Stimulated activated CD8-positive, alpha-beta memory T cell treated with anti-CD3 and anti-CD28 coated beads, Interleukin-4, amount 100 ng/mL, for 48 hours (primary cell): ENCODE results near the gene LETM1.
A peak's percentile ranks its signal among the peaks of the same experiment; 100 is the strongest.

ENCODE experiments used
- DNase-seq: peaks from one replicate; pipeline ENCODE4 v3.0.0-alpha.2; 2020

LETM1 gene

DNA sequence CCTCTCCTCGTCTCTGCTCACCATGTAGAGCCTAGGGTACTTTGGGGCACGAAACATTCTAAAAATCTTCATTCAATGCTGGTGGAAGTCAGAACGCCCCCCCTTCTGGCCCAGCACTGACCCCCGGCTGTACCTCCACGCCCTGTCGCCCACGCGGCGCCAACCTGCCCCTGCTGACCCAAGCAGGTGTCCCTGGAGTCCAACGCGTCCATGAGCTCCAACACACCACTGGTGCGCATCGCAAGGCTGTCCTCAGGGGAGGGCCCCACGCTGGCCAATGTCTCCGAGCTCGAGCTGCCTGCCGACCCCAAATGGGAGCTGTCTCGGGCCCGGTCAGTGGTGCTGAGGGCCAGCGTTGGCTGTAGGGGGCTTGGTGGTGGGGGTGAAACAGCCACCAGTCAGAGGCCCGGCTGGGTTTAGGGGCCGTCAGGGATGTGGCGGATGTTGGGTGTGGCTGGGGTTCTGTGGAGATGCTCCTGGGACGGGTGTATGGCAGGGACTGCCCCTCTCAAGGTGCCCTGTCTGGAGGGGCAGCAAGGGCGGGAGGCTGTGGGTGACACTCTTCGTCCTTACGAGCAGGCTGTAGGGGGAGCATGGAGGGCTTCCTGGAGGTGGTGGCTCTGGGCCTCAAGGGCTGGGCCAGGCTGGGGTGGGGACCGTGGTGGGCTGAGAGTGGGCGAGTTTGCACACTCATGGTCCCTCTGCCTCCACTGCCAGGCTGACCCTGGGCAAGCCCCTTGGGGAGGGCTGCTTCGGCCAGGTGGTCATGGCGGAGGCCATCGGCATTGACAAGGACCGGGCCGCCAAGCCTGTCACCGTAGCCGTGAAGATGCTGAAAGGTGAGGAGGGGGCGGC is 51.1 kb downstream of the LETM1 start:
- DNase-seq: no peak

GRCh38 chr4:1803523-1804423 is 52.2 kb downstream of the LETM1 start:
- no peak for DNase-seq

GRCh38 chr4:1802720-1803522 is 53.0 kb downstream of the LETM1 start:
- DNase-seq: no peak

- DNase-seq: no peak
Measured at GRCh38 chr4:1802151-1802715, 53.7 kb downstream of the LETM1 start.

DNA sequence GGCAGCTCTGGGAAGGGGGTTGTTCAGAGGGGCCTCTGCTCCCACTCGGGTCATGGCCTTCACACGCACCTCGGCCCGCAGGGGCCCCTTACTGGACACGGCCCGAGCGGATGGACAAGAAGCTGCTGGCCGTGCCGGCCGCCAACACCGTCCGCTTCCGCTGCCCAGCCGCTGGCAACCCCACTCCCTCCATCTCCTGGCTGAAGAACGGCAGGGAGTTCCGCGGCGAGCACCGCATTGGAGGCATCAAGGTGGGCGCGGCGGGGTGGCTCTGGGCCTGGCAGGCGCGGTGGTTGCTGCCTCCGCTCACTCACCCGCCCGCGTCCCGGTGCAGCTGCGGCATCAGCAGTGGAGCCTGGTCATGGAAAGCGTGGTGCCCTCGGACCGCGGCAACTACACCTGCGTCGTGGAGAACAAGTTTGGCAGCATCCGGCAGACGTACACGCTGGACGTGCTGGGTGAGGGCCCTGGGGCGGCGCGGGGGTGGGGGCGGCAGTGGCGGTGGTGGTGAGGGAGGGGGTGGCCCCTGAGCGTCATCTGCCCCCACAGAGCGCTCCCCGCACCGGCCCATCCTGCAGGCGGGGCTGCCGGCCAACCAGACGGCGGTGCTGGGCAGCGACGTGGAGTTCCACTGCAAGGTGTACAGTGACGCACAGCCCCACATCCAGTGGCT is 54.5 kb downstream of the LETM1 start:
- DNase-seq: no peak

GRCh38 chr4:1800805-1801204 is 55.2 kb downstream of the LETM1 start:
- DNase-seq: no peak

- DNase-seq: no peak
Measured at GRCh38 chr4:1799387-1800375, 56.3 kb downstream of the LETM1 start.

- no peak for DNase-seq
Measured at GRCh38 chr4:1798580-1799386, 57.2 kb downstream of the LETM1 start.

GRCh38 chr4:1797861-1798579 is 57.9 kb downstream of the LETM1 start:
- DNase-seq: no peak

DNA sequence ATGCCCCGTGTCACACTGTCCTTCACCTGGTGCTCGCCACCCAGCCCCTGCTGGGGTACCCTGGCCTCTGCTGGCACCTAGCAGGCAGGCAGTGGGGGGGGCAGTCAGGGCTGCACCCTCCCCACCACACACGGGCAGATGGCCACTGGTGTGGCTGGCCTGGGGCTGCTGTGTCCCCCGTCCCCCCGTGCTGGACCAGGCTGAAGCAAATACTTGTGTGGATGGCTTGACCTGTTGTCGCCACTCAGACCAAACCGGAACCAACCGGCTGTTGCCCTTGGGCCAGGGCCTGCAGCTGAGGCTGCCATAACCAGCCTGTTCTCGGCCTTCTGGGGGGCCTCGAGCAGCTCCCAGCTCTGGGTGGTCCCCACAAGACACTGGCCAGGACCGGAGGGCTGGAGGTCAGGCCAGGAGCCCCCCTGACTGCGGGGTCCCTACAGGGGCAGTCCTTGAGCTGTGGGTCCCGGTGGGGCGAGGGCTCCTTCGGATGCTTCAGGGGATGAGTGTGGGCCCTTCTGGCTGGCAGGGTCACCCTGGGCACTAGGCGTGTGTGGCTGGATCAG is 58.6 kb downstream of the LETM1 start:
- no peak for DNase-seq

DNA sequence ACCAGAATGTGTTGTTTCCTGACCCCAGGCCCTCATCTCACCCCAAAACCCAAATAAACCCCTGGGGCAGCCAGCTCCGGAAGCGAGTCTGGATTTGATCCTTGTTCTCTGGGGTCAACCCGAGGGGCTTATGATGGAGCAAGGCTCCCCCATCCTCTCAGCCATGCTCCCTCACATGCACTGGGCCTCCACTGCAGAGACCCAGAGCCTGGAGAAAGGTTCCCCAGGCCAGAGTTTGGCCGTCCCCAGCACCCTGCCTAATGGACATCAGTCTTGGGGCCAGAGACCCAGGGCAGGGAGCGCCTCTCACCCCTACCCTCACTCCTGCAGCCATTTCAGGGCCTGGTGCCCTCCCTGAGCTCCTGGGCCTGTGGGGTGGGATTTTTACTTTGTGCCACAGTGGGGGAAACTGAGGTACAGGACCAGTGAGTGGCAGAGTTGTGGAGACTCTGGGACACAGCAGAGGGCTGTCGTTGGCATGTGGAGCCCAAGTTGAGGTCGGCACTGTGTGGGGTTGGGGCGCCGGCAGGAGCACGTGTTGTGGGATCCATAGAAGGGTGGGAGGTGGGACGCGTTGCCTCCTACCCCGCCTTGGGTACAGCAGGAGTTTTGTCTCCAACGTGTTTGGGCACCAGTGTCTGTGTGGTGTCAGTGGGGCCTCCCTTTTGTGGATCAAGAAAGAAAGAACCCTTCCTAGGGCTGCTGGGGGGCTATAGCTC is 59.3 kb downstream of the LETM1 start:
- no peak for DNase-seq

DNA sequence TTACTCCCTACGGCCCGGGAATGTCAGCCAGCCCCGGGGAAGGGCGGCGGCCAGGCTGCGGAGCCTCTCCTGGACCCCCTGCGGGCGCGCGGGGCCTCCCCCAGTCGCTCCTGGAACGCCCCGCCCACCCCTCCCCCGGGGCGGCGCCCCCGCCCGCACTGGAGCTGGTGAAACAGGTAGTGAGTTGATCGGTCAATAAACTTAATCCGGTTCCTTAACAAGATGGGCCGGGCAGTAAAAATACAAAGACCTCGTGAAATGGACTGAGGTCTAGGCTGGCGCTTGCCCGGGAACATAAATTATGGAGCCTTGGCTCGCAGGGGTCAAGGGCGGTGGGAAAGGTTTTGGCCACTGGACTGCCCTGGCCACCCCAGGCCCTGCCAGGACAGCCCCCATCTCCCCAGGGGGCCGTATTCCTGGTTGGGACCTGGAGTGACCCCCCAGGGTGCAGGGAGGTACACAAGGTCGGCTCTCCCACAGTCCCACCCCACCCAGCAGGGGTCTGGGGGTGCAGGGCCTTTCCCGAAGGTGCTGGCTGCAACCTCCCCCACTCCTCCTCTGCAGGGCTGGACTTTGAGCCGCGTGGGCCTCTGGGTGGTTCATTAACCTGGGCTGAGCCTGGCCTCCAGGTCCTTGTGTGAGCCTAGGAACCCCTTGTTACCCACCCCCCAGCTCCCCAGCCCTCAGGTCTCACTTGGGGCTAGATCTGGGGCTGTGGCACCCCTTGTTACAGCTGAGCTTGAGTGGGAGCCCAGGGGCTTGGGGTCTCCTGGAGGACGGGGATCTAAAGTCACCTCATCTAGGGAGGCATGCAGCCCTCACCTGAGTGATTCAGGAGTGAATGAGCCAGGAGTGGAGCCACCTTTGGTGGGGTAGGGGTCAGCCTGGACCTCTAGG is 60.4 kb downstream of the LETM1 start:
- no peak for DNase-seq

GRCh38 chr4:1794809-1795298 is 61.1 kb downstream of the LETM1 start:
- no peak for DNase-seq

DNA sequence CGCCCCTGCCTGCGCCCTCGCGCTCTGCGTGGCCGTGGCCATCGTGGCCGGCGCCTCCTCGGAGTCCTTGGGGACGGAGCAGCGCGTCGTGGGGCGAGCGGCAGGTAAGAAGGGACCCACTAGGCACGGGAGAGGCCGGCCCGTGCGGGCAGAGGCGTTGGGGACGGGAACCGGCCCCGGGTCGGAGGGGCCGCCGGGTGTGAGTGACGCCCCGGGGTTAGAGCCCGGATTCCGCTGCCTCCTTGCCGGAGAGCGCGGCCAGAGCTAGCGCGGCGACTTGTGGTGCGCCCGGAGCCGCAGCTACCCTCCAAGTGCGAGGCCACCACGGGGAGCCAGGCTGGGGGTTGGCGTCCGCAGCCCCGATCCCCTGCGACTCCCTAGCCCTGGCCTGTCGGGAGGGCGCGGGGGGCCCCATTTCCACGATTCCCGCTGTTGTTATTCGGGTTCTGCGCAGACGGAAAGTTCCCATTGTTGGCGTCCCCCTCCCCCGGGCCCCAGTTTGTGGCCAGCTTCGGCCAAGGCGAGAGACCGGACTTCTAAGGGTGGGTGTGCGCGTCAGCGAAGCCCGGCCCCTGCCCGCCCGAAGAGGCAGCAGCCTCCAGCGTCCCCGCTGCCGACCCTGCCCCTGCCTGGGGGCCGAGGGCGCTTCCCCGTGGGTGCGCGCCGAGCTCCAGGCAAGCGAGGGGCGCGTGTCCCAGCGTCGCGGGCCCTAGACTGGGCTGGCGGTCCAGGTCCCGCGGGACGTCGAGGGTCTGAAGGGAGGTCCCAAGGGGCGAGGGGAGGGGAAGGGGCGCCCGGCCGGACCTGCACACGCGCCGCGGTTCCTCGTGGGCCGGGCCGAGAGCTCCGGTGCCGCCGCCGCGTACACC is 61.8 kb downstream of the LETM1 start:
- DNase-seq: no peak

DNA sequence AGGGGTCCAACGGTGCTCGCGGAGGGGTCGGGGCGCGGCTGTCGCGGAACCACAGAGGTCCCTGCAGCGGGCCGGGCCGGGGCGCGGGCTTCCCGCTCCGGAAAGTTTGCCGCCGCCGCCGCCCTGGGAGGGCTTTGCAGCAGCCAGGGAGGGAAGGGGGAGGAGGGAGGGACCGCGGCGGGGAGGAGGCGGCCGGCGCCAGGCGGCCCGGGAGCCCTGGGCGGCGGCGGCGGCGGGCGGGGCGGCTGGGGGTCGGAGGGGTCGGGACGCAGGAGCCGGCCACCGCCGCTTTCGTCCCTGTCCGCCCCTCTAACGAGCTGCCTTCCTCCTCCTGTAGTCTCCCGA is 62.5 kb downstream of the LETM1 start:
- peak; percentile 56 for DNase-seq
